ENCODE data around the gene HMHB1. TPM values are rescaled to one million over a fixed set of nuclear protein-coding genes. Genes with fewer than 3 reads are reported as not detected.

HMHB1 gene
- total RNA-seq, 2 donors from 2014 or later = not detected

DNA sequence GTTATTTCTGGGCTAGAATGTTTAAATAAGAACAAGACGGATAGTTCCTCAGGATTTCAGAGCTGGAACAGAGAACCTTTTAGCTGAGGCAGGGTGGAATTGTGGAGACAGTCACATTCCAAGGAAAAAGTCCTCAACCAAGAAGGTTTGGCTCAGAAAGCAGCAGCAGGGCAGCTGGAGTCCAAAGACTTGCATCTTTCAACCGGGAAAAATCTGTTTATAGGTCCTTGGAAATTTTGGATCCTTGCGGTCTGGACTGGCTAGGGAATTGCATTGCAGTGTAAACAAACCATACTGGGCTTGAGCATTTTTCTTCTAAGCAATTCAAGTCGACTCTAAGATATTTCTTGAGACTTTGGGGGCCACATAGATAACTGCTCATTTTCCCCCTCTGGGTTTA, 40.8 kb upstream of the HMHB1 start:
- Histone ChIP-seq H3K27me3 (no peaks in the 10 kb centered on the region), H3K4me1 (peaks cover 0 to 4% of the 10 kb centered on the region in 2 donors), H3K27ac (no peak overlapping the region)

GRCh38 chr5:143771602-143772001, 40.4 kb upstream of the HMHB1 start:
- no peaks in the 10 kb centered on the region for H3K36me3 ChIP-seq
- H3K4me3 ChIP-seq = no peak overlapping the region
- no peak overlapping the region for H3K27ac ChIP-seq
- peaks cover 0 to 4% of the 10 kb centered on the region in 2 donors for H3K9me3 ChIP-seq
- DNase-seq (ENCODE audit: low spot score) = no peak
- no peak for TF ChIP-seq CTCF (IDR thresholded peaks at IDR 0.05)
- peaks cover 0 to 4% of the 10 kb centered on the region in 2 donors for H3K4me1 ChIP-seq
- H3K27me3 ChIP-seq = no peaks in the 10 kb centered on the region

More for the DNA sequence above, 40.8 kb upstream of the HMHB1 start:
- H3K9me3 ChIP-seq = peaks cover 0 to 4% of the 10 kb centered on the region in 2 donors
- no peak for DNase-seq (ENCODE audit: low spot score)
- H3K4me3 ChIP-seq = no peak overlapping the region
- TF ChIP-seq CTCF (IDR thresholded peaks at IDR 0.05) = no peak
- no peaks in the 10 kb centered on the region for H3K36me3 ChIP-seq

- TF ChIP-seq CTCF (IDR thresholded peaks at IDR 0.05) = no peak
- H3K4me1 ChIP-seq = peaks cover 0 to 4% of the 10 kb centered on the region in 2 donors
- H3K9me3 ChIP-seq = peaks cover 0 to 4% of the 10 kb centered on the region in 2 donors
Measured at GRCh38 chr5:143772621-143773020, 39.3 kb upstream of the HMHB1 start.

DNA sequence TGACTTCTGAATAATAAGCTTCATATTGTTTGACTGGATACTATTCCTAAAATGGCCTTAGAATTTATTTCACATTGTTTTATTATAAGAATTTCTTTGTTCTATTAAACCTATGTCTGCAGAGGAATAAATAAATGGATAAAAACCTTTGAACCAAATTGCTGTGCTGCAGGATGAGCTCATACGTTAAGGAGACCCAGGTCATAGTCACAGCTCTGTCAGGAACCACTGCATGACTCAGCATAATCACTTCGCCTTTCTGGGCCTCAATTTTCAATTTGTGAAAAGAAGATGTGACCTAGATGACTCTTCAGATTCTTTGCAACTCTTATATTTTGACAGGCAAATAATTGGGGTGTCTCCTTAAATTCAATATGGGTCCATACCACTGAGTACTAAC, 36.7 kb upstream of the HMHB1 start:
- no peak for TF ChIP-seq CTCF (IDR thresholded peaks at IDR 0.05)
- DNase-seq (ENCODE audit: low spot score) = no peak
- H3K4me1 ChIP-seq = peaks cover 0 to 4% of the 10 kb centered on the region in 2 donors

More at GRCh38 chr5:143772621-143773020, 39.3 kb upstream of the HMHB1 start:
- no peaks in the 10 kb centered on the region for H3K27me3 ChIP-seq
- no peak overlapping the region for H3K27ac ChIP-seq
- no peak overlapping the region for H3K4me3 ChIP-seq
- no peaks in the 10 kb centered on the region for H3K36me3 ChIP-seq
- DNase-seq (ENCODE audit: low spot score) = no peak

DNA sequence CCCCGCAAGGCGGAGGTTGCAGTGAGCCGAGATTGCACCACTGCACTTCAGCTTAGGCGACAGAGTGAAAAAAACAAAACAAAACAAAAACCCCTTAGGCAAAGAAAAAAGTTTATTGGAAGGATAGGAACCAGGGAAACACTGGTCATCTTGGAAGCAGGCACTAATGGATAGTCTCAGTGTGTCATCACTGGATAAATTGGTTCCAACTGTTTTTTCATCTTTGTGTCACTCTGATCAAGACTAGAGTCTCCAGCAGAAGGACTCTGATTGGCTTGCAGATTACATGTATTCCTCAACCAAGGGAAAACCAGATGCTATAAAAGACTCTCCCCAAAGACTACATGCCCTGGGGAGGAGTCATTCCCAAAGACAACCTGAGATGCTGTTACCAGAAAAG, 35.0 kb upstream of the HMHB1 start:
- Histone ChIP-seq H3K27me3 (no peaks in the 10 kb centered on the region), H3K27ac (no peak overlapping the region), H3K36me3 (no peaks in the 10 kb centered on the region), H3K4me3 (no peak overlapping the region), H3K9me3 (no peaks in the 10 kb centered on the region), H3K4me1 (no peaks in the 10 kb centered on the region)
- no peak for TF ChIP-seq CTCF (IDR thresholded peaks at IDR 0.05)
- no peak for DNase-seq (ENCODE audit: low spot score)

More for the DNA sequence above, 36.7 kb upstream of the HMHB1 start:
- no peak overlapping the region for H3K27ac ChIP-seq
- peaks cover 0 to 1% of the 10 kb centered on the region in 2 donors for H3K9me3 ChIP-seq
- no peak overlapping the region for H3K4me3 ChIP-seq
- H3K36me3 ChIP-seq = no peaks in the 10 kb centered on the region
- no peaks in the 10 kb centered on the region for H3K27me3 ChIP-seq

- Histone ChIP-seq H3K27me3 (no peaks in the 10 kb centered on the region), H3K36me3 (no peaks in the 10 kb centered on the region), H3K9me3 (no peaks in the 10 kb centered on the region), H3K4me3 (no peak overlapping the region), H3K27ac (no peak overlapping the region), H3K4me1 (no peaks in the 10 kb centered on the region)
- no peak for DNase-seq (ENCODE audit: low spot score)
- TF ChIP-seq CTCF (IDR thresholded peaks at IDR 0.05) = no peak
Measured at GRCh38 chr5:143779506-143779905, 32.5 kb upstream of the HMHB1 start.

Data from right atrium auricular region (tissue), 2 donors.